GM19455 (cell line): ENCODE data around the gene PGGT1B.
A peak's percentile ranks its signal among the peaks of the same experiment; 100 is the strongest.
"Not testable (repeated sequence)": the region's sequence is repeated elsewhere in the genome, so short reads cannot be mapped to it uniquely, and the experiment has no call there.

Experiments
- ATAC-seq: cut with Tn5 transposase; IDR thresholded peaks from one replicate; pipeline ENCODE4 v1.9.1; 2021; ENCODE audit not compliant: unreplicated experiment

Gene PGGT1B

DNA sequence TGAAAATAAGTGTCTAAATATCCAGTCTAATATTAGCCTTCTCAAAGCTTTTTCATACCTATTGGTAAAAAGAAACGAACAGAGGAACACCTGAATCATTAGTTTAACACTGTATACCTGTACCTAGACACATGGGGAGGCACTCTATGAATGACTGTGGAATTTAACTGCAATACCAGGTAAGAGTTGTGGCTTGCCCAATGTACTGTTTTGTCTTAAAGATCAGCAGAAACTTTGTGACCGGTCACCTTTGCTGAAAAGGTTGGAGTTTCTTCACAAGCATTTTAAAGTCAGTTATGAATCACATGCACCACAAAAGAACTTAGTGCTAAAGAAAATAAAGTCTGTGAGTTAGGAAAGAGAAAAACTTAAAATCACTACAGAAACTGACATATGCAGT lies 2.4 kb downstream of the PGGT1B start:
- ATAC-seq: no peak

DNA sequence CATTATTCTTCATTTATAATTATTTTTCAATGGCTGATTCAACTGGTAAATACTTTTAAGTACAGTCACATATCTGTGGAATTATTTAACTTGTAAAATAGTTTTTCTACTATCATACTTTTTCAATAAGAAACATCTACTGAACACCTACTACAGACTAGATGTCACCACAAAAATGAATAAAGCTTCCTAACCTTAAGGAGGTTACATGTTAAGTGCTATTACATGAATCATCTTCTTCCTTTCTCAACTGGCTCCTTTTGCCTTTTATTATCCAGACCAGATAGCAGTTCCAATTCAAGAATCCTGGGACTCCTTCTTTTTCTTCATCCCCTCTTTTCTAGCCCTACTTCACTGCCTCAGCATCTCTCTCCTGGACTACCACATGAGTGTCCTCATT lies 4.7 kb downstream of the PGGT1B start:
- no peak for ATAC-seq

DNA sequence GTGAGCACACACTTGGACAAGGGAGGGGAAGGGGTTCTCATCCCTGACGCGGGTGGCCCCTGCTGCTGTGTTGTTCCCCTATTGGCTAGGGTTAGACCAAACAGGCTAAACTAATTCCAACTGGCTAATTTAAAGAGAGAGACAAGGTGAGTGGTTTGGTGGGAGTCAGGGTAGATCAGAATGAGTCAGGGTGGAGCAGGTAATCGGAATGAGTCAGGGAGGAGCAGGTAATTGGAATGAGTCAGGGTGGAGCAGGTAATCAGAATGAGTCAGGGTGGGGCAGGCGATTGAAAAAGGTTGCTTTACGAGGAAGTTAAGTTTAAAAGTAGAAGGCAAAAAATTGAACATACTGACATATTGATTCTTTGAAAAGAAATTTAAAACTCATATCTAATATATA lies 13.3 kb downstream of the PGGT1B start:
- not testable (repeated sequence) for ATAC-seq

DNA sequence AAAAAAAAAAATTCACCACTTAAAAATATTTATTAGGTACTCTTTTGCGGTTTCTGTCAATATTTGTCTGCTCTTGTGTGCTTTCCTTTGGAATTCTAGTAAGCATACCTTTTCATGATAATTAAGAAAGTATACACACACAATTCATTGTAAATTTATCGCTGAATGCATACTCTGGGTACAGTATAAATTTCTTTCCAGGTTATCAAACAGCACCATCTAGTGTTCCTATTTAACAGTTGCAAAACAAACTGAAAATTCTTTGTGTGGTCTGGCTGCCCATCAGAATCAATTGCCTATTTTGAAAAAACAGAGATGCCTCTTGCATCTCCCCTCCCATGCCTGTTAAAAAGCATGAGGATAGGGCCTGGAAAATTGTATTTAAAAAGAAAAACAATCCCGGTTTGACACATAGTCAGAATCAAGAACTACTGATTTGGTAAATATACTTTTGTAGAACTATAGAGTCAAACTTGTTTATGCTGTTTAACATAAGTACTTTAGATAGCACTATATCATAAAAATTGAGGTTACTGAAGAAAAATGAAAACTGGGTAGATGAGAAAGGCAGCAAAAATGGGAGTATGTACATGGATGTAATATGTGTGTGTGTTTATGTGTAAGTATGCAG lies 16.2 kb downstream of the PGGT1B start:
- peak; percentile 82 for ATAC-seq

DNA sequence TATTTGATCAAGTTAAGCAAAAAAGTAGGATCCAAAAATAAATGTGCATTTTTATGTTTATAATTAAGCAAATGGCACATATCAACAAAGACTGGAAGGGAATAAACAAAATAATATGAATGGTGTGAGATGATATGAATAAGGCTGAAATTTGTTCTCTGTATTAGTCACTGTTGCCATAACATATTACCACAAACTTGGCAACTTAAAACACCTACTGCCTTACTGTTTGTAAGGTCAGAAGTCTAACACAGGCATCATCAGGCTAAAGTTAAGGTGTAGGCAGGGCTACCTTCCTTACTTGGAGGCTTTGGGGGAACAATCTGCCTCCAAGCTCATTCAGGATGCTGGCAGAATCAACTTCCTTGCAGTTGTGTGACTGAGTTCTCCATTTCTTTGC lies 19.3 kb downstream of the PGGT1B start:
- ATAC-seq: peak; percentile 46

DNA sequence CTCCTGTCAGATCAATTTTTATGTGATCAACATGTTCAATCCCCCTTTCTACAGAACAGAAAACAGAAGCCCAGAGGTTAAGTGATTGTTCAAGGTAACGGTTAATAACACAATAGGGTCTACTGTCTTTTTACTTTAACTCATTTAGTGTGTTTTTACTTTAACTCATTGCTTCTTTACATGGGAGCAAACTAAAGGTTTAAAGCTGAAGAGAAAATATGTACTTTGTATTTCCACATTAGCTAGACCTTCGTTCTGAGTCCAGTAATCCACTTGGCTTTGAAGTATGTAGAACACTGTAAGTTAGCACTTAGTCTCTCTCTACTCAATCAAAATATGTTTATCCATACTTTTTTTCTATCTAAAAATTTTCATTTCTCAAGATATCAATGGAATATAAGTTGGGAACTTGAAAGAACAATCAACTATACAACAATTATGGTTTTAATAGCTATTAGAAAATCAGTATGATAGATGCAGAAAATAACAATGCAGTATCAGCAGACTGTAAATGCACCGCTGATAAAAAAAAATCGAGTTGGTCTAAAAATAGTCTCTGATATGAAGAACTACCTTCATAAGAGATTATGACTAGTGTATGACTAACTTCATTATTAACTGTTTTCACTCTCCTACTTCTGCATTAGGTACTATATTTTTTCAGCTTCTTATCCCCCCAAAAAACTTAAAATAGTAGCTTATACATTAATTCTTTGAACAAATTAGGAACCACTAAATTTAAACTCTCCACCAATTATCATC lies 20.6 kb downstream of the PGGT1B start:
- no peak for ATAC-seq

DNA sequence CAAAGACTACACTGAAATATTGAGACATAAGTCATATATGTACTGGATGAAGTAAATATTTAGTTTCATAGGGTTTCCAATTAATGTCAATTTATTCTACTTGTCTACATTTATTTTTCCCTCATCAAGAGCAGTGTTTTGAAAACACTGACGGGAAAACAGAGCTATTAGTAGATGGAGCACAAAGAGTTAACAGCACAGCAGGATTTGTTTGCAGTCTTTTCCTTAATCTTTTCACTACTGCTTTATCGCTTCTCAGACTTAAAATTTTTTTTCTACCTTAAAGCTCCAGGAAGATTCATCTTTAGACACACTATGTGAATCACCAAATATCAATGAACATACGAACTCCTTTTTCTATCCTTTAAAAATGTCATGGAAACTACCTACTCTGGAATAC lies 25.6 kb downstream of the PGGT1B start:
- no peak for ATAC-seq

DNA sequence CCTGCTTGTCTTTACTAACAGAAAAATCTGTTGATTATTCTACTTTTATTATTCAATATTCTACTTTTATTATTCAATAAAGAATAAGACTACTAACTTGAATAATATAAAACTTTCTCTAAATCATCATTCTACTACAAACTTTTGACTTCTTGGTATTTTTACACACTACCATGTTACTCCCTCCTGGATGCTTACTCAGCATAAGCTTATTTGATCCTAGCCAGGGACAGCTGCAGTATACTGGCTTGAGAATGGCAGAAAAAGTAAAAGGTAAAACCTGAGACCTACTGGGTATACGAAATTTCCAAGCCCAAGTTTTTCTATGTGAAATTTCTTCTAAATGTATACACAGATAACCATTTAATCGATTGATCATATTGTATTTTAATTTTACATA lies 26.1 kb downstream of the PGGT1B start:
- ATAC-seq: no peak

DNA sequence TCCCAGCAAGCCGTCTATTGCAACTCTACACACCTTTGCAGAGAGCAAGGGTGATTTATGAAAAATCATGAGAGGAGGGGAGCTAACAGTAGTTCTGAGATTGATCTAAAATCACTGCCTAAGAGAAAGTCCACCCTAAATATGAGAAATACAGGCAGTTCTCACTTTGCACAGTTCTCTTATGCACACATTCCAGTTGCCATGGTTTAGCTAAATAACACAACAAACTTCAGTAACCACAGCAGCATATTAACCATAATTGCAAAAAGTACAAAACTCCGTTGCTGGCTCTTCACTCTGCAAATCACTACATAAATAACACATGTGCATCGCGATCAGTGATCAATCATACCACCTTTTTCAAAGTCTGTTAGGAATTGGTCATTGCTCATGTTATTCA lies 31.1 kb downstream of the PGGT1B start:
- no peak for ATAC-seq

DNA sequence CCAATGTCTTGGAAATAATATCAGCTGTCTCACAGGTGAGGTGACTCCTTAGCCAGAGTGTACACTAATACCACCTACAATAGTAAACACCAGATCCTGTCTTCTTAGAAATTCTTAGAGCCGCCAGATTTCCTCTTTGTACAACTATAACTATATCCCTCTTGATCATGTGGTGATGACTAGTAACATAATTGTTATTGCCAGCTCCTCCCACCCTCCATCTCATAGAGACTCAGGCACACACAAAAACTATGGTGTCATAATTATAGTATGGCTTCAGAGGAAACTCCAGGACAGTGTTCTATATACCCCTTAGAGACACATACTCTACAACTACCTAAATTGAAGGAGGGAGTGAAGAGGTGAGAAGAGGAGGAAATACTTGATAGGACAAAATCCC lies 33.1 kb downstream of the PGGT1B start:
- ATAC-seq: no peak

DNA sequence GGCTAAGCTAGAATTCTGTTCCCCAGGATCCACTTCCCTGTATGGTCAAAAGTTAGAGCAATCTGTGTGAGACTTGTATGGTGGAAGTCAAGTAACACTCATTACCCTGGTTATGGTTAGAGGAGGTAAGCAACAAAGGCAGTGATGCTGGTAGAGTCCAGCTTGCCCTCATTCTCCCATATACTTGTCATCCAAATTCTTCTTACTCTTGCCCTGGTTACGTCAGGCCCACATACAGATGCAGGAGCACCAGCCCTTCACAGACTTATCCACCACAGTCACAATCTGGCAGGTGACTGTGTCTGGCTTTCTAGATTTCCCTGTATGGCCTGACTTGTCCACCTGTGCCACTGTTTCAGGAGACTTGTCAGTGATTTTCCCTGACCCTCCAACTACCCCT lies 35.4 kb downstream of the PGGT1B start:
- no peak for ATAC-seq

DNA sequence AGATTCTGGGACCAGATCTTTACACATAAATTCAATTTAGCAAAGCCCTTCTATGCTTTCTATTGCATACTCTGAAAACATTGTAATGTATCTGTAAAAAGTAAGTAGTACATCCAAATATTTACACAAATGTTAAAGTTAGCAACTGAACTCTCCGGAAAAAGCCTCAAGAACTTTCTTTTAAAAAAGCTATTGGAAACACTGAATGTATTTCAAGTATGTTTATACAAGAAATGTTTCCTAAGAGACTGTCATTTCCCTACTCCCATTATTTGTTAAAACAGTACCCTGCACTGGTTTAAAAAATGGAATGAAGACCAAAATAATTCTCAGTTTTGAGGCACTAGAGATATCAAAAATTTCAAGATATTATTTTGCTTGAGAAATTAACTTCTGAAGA lies 48.1 kb downstream of the PGGT1B start:
- no peak for ATAC-seq

DNA sequence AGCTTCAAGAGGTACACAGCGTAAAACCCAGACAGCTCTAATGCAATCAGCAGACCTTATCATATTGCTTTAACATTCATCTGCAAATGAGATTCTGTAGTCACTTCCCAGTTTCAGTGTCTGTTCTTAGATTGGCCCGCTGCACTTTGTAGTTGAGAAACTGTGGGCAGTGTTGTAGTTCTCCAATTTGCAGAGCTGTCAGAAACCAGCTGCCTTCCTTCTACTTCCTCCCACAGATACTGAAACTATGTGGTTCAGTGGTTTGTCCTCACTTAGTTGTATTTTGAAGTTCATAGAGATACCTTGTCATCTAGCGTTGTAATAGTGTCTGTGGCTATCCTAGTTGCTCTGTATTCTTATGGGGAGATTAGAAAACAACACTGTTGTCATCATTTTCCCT lies 53.4 kb downstream of the PGGT1B start:
- ATAC-seq: peak; percentile 100

DNA sequence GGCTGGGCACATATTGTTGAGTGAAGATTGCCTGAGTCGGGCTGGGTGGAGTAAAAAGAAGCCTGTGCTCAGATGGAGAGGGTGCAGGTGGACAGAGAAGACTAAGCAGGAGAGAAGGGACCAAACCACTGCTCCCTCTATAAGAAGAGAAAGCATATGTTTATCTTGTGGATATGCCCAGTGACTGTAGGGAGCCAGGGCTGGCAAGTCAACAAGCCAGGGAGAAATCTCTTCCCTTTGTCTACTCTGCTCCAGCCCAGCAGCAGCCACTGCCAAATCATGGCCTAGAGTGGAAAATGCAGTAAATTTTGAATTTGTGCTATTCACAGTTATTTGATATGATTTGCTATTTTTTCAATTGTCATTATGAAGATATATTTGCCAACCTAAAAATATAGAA lies 59.7 kb downstream of the PGGT1B start:
- no peak for ATAC-seq

DNA sequence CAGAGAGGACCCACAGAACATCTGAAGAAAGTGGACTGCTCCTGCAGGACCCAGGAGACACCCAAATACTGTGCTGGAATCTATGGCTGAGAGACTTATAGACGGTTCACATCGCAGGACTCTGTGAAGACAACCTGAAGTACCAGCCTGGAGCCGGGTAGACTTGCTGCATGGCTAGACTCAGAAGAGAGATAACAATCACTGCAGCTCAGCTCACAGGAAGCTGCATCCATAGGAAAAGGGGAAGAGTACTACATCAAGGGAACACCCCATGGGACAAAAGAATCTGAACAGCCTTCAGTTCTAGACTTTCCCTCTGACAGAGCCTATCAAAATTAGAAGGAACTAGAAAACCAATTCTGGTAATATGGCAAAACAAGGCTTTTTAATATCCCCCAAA lies 66.5 kb downstream of the PGGT1B start:
- ATAC-seq: no peak

DNA sequence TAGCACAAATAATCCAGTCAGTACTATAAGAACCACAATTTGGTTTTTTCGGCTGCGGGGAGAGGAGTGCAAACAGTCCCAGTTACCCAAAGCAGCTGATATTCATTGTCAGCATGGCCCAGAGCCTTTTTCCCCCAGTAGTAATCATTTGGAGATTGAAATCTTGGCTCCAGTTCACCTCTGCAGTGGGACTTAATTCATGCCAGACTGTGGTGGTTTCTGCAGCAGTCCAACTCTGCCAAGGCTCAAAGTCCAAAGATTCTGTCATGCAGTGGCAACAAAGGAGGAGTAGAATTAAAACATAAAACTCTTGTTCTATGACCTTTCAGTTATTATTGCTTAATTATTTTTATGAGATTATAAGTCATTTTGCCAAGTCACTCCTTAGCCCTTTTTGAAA lies 68.0 kb downstream of the PGGT1B start:
- ATAC-seq: no peak

DNA sequence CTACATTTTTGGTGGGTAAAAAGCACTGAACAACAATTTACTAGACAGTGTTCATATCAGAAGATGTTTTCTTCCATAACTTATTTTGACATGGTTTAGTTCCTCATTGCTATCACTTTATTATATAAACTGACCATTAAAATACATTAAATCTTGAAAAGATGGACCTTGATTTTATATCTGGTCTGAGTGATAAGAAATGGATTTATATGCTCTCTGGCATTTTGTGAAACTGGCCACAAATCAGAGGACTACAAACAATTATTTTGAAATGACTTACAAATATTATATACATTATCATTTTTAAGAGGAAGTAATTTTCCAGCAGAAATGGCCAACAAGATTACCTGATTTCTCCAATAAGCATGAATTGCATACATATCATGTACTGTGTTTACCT lies 69.4 kb downstream of the PGGT1B start:
- ATAC-seq: no peak

DNA sequence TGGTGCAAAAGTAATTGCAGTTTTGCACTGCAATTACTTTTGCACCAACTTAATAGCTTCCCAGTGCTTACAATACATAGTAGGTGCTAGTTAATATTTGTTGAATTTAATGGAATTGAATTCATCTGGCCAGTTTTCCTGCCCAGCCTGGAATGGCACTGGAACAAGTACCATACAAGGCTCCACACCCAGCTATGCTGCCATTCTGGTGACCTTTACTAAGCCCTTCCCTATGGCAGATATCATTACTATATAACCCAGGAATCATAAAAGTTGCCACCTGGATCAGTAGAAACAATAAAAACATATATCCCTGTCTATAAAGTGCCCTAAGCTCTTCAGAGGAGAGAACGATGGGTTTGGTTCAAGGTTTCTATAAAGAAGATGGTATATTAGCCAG lies 70.6 kb downstream of the PGGT1B start:
- no peak for ATAC-seq

DNA sequence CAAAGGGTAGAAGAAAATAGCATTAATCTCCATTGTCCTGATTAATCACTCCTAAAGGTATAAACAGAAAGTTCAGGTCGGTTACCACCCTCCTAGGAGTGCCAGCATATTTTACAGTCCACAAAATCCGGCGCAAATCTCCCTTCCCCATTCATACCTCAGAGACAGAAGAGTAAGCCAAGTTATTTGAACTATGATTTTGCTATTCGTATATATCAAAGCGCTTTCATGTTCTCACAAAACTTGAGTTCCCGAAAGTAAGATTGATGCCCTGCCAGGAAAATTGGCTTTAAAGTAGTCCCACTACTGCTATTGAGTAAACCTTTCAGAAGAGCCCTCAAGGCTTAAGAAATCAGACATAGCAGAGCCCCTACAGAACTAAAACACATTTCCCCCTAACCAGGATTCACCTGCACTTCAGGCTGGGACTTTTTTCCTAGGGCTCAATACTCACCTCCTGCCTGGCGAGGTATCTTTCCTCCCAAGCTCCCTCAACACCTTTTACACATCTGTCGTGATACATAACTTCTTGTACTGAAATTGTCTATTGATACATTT lies 71.1 kb downstream of the PGGT1B start:
- ATAC-seq: no peak

DNA sequence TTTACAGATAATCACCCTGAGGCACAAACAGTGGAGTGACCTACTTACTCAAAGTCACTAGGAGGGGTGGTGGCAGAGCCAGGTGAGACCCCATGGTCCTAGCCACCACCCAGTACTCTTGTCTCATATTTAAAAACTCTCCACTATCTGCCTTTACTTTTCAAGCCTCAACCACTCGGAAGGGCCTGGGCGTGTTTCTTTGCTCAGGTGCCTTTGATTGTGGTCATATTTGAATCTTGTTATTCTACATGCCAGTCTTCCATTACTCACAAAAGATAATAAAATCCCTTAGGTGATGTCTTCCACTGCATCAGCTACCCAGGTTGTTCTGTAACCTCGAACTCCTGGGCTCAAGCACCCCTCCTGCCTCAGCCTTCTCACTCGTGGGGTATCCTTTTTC lies 72.3 kb downstream of the PGGT1B start:
- no peak for ATAC-seq

DNA sequence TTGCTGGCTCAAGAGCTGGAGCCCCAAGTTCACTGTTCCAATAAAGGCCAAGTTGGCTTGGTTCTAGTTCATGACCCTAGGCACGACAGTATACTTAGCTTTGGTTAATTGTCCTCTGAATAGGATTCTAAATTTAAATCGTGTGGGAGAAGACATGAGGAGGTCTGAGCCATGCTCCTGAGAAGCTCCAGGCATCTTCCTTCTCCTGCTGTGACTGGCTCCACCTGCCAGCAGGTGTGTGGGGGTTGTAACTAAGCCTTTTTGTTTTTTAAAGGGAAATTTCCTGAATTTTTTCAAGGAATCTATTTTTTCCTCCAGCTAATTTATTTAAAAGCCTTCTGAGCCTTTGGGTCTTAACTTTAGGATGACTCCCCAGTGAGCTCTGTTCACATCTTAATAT lies 72.8 kb downstream of the PGGT1B start:
- ATAC-seq: no peak

DNA sequence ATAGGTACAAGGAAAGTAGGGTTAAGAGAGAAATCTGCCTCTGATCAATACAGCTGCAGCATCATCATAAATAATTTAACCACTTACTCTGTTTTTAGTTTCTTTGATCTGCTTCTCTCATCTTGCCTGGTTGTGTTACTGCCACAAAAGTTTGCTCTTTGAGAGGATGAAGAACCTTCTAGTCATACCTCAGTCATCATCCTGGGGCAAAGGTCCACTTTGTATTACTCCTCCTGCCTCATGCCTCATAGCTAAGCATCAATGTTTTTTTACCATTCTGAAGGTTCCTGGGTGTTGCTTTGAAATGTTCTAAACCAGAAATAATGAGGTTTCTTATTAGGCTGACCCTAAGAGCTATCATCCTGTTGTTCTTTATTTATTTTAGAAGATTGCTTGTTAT lies 75.9 kb downstream of the PGGT1B start:
- no peak for ATAC-seq

DNA sequence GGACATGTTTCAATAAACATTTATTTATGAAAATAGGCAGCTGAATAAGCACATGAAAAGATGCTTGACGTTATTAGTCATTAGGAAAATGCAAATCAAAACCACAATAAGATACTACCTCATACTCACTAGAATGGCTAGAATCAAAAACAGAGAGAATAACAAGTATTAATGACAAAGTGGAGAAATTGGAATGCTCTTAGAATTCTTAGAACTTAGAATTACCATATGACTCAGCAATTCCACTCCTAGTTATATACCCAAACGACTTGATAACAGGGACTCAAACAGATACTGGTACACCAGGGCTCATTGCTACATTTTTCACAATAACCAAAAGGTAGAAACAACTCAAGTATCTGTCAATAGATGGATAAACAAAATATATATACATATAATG lies 77.9 kb downstream of the PGGT1B start:
- ATAC-seq: no peak
